SHP77 treated with DMSO at 0.1 percent for 48 hours (cell line): ENCODE results near the gene PLA2G2E.

Source experiments
- DNase-seq: peaks from one replicate; lab custom pipeline; 2025; lab: John Stamatoyannopoulos, UW

PLA2G2E gene, protein sequence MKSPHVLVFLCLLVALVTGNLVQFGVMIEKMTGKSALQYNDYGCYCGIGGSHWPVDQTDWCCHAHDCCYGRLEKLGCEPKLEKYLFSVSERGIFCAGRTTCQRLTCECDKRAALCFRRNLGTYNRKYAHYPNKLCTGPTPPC

DNA sequence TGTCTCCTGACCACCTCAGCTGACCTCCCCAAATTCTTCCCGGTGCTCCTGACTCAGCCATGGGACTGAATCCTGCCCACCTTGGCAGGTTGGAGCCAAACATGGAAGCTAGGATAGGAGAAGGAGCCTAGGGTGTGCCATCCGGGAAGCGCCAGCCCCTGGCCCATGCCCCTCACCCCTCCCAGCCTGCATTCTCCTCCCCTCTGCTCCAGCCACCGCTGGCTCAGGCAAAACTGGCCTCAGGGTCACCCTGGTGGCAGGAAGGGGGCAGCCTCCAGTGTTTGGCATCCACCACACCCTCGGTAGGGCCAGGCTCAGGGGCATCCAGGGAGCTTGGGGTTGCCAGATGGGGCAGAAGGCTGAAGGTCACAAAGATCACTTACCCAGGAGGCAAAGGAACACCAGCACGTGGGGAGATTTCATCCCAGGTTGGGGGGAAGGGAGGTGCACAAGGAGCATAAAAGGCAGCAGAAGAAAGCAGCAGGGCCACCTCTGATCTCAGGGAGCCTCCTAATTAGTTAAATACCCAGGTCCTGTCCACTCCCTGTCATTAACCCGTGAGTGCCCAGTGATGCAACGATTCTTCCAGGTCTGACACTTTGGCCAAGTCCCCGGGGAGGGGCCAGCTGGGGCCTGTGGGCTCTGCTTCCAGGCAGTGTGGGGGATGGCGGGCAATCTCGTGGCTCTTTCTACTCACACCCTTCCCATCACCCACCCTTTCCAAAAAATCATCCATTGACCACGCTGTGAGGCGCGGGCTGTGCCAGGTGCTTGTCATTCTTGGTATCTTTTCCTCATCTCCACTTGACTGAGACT, at the start of gene PLA2G2E:
TSS of gene PLA2G2E (minus strand) at position 481 of the 816 bp plus-strand sequence. CDS start at position 423, 58 bp downstream.
- DNase-seq: no peak

DNA sequence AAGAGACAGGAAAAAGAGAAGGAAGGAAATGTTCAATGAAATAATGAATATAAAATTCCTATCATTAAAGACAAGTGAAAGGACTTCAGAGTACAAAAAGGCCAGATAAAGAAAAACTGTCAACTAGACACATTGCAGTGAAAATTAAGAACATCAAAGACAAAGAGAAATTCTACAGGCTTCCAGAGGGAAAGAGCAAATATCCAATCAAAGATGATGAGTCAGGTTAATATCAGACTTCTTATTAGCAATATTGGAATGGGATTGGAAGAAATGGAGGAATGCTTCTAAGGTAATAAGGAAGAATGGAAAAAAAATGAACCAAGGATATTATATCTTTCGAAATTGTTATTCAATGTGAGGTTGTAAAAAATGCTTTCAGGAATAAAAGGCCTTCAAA, 48.2 kb upstream of the PLA2G2E start:
- no peak for DNase-seq

DNA sequence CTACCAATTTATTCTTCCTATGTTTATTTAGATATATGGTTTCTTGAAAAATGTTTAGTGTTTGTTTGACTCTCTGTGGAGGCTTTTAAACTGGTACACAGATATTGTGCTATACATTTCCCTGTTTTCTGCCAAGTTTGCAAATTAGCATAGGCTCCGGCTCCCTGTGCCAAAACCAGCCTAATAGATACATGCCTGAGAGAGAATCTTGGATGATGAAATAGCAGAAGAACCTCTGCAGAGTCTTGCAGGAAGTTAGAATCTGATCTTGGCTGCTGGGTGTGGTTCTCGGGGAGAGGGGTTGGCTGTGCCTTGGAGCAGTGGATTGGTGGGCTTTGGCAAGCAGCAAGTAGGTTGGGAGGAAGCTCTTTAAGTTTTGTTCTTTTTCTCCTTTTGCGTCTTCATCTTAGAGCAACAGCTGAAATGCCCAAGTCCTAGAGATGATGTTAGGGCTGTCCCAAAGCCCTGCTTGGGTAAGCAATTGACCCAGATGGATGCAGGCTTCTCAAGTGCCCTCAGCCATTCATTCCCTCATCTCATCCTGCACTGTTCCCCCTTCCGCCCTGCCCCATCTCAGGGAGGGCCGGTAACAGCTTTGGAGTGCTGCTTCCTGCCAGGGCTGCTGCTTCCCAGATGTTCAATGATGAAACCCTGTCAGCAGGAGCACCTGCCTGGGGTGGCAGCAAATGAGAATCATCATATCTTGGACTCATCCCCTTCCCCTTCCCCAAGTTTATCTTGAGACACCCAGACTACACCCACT, 46.7 kb upstream of the PLA2G2E start:
- no peak for DNase-seq

DNA sequence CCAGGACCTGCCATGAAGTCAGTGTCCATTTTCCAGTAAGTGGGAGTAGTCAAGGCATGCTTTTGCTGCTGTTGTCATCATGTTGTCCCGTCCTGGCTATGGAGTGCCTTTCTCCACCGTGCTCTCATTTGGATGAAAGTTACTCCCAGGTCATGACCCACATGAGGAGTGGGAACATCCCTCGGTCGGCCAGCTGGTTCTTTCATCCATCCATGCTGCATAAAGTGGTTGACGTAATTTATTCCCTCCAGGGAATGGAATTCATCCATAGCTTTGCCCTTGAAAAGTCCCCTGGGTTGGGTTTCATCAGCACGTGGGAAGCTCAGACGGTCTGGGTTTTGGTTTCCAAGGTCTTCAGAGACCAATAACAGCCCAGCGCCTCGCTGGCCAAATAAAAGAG, 44.4 kb upstream of the PLA2G2E start:
- DNase-seq: no peak

DNA sequence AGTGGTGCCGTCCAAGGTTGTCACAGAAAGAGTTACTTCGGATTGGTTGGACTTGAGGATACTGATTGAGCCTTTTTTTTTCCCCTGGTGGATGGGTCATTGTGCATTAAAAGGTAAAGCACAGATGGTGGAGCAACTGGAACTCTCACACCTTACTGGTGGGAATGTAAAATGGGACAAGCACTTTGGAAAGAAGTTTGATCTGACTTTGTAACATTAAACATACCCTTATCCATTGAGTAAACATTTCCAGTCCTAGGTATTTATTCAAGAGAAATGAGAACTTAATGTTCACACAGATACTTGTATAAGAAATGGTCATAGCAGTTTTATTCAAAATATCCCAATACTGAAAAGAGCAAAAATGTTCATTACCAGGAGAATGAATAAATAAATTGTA, 41.1 kb upstream of the PLA2G2E start:
- DNase-seq: no peak

DNA sequence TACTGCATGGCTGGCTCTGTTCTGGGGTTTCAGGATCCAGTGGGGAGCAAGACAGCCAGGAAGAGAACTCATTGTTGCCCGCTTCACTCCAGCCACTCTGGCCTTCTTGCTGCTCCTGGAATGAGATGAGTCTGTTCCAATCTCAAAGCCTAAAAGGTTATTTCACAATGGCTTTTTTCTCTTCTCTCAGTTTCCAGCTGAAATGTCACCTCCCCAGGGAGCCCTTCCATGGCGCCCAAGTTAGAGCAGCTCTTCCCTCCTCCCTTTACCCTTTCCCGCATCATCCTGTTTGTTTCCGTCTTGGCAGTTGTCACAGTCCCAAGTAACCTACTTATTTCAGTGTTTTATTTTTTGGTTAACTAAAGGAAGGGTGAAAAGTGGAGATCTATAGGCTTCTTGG, 40.2 kb upstream of the PLA2G2E start:
- no peak for DNase-seq

DNA sequence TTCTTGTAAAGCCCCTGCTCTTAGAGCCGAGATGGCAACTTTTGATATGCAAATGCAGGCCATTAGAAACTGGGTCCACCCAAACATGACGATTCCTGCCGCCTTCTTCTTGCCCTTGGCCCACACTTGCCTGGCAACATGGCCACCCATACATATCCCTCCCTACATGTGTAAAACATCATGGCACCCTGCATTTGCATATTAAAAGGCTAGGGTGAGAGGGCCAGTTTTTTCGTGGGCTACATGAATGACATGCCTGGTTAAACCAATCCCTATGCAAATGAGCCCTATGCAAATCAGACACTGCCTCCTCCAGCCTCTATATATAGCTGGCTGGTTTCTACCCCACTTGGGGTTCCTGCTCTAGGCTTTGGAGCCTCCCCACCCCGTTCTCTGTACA, 37.2 kb upstream of the PLA2G2E start:
- DNase-seq: no peak

DNA sequence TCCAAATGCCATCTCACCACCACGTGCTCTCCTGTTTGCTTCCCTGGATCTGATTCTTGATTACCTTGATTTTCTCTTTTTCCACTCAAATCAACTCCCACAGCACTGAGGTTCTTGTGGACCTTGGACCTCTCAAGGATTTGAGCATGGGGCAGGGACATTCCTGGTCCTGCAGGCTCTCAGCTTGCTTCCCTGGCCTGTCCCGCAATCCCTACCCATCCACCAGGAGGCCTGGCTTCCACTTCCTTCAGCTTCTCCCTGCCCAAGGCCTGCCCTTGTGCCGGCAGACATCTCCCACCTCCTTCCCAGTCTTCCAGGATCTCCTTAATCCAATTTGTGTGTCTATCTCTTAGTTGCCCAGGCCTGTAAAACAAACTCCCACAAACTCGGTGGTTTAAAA, 34.4 kb upstream of the PLA2G2E start:
- no peak for DNase-seq

DNA sequence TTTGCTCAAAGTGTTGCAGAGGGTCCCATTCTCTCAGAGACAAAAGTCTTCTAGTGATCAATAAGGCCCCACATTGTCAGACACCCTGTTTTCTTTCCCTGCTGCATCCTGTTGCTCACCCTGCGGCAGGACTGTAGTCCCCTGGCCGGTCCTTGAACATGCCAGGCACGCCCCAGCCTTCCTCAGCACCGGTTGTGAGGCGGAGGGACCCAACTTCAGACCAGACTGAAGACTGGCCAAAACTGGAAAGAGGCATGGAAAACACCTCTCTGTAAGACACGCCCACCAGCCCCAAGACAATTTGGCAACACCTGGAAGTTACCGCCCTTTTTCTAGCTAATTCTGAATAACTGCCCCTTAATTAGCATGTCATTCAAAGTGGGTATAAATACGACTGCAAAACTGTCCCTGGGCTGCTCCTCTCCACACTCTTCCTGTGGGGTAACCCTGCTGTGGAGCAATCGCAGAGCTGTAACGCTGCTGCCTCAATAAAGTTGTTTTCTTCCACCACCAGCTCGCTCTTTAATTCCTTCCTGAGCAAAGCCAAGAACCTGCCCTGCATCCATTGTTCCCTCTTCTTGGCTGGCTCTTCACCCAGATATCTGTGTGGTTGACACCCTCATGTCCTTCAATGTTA, 32.2 kb upstream of the PLA2G2E start:
- no peak for DNase-seq

DNA sequence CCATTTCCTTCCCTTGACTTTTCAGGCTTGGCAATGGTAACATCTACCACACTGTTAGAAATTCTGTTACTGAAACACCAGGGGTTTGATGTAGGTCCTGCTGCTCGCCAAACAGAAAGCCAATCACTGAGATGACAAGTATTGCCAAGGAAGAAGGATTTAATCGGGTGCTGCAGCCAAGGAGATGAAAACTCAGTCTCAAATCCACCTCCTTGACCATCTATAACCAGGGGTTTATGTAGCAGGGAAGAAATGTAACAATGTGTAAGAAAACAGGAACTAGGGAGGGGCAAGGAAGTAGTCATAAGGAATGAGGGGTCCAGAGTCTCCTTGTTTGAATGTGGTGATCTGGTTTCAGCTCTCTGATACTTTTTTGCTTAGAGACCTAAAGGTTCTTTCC, 30.6 kb upstream of the PLA2G2E start:
- DNase-seq: no peak

DNA sequence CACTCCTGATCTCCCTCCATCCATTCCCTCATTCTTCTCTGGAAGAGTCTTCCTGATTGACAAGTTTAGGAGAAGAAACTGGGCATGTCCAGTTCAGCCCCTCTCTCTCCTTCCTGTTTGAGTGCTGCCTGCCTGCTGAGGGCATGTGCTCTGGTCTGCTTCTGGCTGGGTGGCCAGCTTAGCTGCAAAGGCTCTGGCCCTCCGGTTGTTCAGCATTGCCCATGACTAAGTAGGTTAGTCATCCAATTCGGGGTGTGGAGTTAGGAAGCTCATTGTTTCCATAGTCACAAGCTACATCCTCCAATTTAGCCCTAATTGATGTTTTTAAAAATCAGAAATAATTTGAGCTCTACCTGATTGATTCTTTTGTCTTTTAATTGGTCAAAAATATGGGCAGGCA, 25.6 kb upstream of the PLA2G2E start:
- no peak for DNase-seq

DNA sequence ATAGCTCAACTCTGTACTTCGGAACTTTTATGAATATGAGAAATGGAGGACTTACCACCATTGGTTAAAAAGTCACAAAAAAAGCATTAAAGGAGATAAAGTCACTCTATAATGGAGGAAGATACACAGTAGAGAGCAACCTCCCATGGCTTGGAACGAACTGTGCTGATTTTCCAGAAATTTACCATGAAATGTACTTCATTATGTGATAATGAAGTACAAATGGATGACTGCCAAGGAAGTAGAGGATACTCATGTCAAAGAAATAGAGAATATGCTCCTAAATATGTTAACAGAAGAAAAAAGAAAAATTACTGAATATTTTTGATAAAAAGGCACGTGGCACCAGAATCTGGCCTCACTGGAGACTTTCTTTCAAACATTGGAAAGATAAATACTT, 23.6 kb upstream of the PLA2G2E start:
- DNase-seq: no peak

DNA sequence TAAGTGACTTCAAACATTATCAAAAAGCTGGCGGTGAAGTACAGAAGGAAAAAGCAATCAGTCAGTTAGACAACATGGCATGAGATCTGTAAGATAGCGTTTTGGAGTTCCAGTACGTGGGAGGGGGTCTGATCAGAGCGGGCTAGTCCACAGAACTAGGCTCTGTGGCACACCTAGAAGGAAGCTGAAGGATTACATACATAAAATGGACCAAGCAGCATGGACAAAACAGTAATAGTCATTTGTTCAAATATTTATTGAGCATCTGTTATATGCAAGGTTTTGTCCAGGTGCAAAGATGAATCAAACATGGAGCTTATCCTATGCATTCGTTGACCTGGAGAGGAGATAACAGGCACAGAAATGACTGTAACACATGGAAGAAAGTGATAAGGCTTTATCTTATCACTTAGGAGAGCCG, 22.9 kb upstream of the PLA2G2E start:
- DNase-seq: no peak

DNA sequence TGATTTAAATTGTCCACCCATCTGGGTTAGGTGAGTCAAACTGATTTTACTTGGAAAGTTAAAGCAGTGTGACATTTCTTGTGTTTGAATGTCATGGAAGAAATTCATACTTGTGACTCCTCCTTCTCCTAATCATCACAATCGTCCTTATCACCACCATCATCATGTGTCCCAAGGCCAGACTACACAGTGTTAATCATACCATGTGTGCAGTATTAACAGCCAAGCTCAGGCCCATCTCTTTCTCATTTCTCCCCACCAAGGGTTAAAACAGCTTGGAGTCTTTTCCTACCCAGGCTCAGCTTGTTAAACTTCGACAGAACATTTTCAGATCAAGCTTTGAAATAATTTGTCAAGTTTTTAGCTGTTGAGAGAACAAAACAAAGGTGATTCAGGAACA, 22.5 kb upstream of the PLA2G2E start:
- no peak for DNase-seq

DNA sequence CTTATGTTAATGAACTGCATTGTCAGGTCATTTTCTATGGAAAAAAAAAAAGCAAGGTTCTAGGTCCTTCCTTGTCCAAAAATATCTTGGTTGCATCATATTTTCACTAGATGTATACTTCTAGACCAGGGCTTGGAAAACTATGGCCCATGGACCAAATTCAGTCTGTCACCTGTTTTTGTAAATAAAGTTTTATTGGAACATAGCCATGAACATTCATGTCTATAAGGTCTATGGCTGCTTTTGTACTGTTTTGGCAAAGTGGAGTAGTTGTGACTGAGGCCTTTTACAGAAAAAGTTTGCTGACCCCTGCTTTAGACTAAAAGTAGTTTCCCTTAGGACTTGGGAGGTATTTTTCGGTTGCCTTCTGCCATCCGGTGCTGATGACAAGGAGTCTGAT, 19.2 kb upstream of the PLA2G2E start:
- no peak for DNase-seq

DNA sequence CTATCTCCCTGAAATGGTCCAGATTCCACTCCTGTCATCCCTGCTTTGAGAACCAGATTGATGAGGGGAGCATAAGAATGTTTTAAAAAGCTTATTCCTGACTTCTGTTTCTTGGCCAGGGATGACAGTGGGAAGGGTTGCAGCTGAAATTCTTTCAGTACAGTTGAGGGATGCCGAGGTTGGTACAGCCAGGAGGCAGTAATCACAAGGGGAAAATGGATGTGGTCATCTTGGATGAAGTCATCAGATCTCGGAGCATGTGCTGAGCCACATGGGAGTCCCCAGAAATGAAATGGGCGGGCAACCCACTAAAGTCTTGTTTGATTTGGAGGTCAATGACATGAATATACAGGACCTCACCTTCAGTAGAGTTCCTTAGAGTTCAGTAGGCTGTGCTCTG, 18.7 kb upstream of the PLA2G2E start:
- DNase-seq: no peak

DNA sequence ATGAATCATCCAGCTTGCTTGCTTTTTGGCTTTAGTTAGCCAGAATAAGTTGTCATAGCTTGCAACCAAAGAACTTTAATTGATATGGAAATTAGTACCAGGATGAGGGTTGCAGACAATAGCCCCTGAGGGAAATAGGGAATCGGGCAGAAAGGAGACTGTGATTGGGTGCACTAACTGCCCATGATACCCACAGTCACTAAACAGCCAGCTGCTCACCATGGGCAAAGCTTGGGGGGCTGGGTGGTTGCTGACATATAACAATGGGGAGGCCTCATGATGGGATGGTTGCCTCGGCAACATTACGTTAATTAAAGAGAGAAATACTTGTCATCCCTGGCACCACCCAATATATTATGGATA, 17.8 kb upstream of the PLA2G2E start:
- DNase-seq: no peak

DNA sequence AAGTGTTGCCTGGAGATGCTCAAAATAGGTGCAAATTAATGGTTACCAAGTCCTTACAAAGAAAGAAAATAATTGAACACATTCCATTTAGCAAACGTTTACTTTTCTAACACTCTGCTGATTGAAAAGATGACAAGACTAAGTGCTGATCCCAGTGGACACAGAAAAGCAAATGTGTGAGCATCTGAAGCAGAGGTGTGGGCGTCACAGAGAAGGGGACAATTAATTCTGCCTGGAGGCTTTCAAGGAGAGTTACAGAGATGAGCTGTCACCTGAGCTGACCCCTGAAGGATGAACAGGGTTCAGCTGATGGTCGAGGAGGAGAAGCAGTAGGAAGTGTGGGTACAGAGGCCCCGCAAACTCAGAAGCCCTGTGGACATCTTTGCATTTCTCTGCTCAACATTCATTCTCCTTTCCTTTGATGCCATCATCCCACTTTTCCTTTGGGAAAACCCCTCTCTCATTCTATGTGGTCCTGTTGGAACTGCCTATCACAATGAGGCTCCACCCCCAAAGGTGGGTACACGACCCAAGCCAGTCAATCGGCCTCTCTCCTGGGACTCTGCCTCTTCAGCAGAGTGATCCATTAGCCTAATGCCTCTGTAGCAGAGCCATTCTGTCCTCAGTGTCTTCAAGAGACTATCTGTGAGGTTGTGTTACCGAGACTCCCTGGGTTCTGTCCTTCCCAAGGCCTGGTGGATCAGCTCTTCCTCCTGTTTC, 17.2 kb upstream of the PLA2G2E start:
- no peak for DNase-seq

DNA sequence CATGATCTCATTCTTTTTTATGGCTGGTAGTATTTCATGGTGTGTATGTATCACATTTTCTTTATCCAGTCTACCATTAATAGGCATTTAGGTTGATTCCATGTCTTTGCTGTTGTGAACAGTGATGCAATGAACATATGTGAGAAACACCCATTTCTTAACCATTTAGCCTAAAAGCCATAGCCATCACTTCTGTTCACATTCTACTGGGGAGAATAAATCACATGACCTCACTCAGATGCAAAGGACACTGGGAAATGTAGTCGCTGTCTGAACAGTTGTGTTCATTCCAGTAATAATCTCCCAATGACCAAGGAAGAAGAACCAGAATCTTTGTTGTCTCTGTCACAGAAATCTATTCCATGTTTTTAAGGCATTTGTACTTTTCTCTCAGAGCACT, 15.1 kb upstream of the PLA2G2E start:
- no peak for DNase-seq

DNA sequence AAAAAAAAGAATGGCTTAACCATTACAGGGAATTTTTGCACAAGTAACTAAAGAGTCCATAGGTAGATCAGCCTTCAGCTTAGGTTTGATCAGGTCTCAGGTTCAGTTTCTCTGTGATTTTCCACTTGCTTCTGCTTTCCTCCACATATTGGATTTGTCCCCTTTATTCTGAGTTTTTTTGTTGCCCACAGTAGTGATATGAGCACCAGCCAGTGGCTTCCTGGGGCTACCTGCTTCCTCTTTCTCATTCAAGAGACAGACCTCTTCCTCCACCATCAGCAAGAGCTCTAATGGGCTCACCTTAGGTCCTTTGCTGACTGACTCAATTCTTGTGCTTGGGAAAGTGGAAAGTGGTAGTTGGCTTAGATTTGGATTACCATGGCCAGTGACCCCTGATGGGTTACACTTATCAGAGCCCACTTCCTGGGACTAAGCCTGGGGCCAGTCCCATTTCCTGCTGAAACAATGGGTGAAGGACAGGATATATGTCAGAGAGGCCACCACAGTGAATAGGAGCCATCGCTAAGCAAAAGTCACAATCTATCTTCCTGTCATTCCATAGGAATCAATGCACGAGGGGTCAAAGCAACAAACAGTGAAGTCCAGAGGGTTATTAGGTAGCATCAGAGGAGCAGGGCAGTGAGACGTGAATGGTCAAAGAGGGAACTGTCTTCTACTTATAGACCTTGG, 12.8 kb upstream of the PLA2G2E start:
- DNase-seq: no peak

DNA sequence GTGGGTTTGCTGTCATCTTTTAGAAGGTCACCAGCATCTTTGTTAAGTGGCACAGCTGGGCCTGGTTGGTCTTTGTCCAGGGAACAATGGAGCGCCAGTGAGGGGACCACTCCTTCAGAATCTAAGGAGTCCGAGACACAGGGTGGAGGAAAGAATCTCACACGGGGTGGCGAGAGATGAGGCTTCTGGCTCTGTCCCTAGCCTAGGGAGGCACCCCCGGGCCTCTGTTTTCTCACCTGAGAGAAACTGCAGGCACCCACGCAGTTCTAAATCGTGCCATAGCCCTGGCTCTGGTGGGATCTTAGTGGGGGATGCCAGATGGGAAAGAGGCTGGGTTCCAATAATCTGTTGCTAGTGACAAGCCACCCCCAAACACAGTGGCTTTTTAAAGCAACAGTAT, 10.9 kb upstream of the PLA2G2E start:
- no peak for DNase-seq

DNA sequence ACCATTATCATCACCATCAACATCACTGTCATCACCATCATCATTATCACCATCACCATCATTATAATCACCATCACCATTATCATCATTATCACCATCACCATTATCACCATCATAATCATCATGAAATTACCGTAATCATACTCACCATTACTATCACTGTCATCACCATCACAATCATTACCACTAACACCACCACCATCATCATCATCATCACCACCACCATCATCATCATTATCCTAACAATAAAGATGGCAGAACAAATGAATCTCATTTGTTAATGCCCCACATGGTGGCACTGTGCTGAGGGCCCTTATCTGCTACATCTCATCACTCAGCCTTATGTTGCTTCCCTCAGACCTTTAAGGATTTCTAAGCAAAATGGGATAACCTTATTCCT, 9.4 kb upstream of the PLA2G2E start:
- no peak for DNase-seq
